ENCODE data around the gene TMEM107.

Gene TMEM107

DNA sequence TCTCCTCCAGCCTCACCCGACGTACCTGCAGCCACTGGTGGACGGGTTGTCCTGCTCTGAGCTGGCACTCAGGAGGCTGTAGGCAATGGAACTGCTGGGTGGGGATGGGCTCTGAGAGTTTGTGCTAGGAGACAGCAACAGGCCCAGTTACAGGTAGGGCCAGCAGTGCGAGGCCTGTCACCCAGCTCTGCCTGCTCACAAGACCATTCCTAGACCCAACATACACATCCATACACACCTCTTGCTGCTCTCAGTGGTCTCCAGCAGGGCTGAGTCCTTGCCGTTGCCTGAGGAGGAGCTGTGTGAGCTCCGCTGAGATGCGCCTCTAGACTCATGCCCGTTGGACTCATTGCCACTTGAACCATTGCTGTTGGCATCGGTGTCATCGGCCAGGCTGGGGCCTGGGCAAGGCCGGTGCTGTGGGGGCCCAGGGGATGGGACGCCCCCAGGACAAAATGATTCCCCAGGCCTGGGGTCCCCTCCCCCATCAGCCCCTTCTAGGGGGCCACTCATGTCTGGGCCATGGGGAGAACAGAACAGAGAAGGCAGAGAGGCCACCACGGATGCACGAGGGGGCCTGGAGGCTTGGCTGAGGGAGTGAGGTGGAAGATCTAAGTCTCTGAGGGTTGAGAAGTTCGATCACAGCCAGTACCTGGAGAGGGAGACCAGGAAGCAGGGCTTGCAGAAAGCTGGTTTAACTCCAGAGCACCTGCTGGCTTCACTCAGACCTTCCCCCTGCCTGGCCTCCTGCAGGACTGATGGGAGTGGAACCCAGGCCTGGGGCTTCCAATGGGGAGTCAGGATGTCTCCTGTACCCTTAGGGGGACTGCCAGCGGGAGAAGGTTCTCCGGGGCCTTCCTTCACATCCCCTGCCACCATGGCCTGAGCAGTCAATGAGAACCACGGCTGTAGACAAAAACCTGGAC lies 25.7 kb downstream of the TMEM107 start:
- DNase-seq (ENCODE audit: low spot score): no peak

DNA sequence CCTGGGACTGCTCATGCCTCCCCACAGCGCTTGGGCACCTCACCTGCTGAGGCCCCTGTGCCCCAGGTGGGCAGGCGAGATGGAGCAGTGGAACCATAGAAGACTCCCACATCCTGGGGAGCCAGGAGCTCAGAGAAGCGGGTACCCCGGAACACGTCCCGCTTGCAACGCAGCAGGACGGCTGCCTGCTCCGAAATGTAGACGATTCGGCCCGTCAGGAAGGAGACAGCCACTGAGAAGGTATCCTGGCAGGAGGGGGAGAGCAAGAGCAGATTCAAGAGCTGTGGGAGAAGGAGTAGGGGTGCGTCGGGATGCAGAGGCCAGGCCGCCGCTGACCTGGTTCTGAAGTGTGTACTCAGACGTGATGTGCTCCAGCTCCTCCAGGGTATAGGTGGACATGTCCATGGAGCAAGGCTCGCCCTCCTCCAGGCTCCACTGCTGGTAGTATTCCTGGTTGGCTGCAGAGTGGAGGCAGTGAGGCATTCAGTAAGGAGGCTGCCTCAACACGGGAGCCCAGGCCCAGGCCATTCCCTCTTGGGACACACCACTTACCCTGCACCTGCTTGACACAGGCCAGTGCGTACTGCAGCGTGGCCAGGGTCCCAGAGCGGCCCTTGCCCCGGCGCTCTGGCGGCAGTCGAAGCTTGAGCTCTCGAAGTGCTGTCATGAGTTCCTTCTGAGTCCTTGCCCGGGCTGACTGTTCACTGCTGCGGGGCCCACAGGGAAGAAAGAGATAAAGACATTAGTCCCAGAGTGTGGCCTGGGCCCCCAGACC lies 26.6 kb downstream of the TMEM107 start:
- no peak for DNase-seq (ENCODE audit: low spot score)

DNA sequence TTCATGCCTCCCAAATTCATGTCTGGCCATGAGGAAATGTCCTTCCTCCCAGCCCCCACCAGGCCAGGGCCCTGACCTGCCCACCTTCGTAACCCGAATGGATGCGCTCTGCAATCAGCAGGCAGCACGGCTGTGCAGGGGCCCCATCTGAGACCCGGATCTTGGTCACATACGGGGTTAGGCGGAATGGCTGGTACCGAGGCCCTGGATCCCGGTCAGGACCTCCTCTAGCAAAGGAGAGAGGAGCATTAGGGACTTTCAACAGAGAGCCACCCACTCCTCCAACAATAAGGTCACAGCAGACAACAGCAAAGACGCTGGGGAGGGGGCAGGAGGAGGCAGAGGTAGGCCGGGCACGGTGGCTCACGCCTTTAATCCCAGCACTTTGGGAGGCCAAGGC lies 27.6 kb downstream of the TMEM107 start:
- DNase-seq (ENCODE audit: low spot score): no peak

DNA sequence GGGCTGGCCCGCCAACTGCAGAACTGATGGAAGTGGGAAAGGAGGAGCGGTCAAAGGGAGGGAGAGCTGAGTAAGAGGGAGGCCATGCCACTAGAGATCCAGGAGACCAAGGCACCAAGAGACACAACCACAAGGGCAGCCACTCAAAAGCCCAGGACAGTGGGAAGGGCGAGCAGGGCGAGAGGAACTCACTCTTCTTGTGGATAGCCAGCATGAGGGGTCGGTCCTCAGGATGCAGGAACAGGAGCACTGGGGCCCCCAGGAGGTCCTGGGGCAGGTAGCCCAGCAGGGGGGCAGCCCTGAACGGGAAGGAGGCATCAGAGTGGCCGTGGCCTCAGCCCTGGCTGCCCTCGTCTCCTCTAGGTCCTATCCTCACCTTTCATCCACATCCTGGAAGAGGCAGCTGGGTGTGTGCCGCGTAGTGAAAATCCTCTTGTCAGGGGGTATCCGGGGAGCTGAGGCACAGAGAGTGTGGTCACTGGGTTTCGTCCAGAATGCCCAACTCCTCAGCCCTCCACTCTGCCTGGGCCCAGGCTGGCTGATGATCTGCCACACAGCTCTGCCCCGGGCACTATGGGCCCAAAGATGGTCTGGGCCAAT lies 28.3 kb downstream of the TMEM107 start:
- no peak for DNase-seq (ENCODE audit: low spot score)

DNA sequence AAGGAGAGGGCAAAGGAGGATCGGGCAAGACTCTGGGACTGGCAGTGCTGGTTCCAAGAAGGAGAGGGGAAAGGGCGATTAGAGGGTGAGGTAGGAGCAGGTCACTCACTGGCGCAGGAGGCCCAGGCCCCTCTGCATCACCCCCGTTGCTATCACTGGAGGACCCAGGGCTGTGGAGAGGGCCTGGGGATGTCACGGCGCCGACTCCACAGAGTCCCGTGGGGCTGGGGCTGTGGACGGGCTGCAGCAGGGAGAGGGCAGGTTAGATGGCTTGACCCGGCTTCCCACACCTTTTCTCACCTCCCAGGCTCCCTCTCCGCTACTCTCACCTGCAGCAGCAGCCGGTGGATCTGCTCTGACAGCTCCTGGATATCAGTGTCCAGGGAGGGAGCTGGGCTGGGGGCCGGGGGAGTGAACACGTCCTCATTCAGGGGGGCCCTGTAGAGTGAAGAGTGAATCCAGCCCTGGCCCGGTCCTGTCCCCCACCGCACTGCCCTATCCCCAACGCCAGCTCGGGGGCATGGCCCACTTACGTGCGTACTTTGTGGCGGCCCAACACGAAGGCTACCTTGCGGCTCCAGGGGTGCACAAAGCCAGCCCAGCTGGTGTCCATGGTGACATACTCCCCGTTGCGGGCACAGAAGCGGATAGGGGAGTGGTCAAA lies 28.9 kb downstream of the TMEM107 start:
- no peak for DNase-seq (ENCODE audit: low spot score)

DNA sequence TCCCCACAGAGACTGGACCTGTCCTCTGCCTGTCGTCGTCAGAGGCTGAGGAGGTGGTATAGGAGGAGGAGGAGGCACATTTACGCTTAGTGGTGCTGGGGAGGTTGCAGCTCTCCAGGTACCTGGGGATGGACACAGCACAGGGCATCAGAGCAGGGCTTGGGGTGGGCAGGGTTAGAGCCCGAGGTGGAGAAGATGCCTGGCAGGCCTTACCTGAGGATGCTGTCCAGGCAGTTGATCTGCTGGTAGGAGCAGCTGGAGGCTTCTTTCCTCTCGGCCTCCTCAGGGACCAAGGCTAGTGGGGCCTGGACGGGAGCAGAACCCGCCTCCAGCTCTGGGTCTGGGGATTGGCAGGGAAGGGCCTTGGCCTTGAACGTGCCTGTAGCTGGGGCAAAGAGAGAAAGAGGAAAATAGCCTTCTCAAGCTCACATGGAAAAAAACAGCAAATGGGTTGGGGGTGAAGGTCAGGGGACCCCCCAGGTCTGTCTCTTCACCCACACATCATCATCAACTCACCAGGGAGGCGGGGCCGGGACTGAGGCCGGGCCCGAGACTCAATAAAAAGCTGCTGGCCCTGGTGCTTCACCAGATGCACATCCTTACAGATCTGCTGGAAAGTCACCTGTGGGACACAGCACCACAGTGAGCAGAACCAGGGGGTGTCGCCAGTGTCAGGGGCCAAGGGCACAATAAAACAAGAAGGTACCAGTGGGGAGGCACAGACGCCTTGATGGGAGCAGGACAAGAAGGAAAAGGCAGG lies 29.6 kb downstream of the TMEM107 start:
- DNase-seq (ENCODE audit: low spot score): no peak

DNA sequence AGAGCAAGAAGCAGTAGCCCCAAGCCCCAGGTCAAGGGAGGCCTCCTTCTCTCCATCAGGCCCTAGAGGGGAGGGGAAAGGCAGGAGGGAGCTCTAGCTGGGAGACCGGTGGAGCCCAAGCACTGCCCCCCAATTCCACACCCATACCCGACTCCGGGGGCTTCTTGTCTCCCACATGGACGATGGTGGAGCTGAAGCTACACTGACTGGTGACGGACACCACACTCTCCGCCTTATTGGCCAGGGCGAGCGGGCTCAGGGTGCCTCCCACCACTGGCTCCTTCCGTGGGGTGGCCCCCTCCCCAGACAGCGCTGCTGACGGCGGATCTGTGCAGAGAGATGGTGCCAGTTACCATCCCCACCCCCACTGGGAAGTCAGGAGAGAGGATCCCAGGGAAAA lies 30.4 kb downstream of the TMEM107 start:
- DNase-seq (ENCODE audit: low spot score): no peak

DNA sequence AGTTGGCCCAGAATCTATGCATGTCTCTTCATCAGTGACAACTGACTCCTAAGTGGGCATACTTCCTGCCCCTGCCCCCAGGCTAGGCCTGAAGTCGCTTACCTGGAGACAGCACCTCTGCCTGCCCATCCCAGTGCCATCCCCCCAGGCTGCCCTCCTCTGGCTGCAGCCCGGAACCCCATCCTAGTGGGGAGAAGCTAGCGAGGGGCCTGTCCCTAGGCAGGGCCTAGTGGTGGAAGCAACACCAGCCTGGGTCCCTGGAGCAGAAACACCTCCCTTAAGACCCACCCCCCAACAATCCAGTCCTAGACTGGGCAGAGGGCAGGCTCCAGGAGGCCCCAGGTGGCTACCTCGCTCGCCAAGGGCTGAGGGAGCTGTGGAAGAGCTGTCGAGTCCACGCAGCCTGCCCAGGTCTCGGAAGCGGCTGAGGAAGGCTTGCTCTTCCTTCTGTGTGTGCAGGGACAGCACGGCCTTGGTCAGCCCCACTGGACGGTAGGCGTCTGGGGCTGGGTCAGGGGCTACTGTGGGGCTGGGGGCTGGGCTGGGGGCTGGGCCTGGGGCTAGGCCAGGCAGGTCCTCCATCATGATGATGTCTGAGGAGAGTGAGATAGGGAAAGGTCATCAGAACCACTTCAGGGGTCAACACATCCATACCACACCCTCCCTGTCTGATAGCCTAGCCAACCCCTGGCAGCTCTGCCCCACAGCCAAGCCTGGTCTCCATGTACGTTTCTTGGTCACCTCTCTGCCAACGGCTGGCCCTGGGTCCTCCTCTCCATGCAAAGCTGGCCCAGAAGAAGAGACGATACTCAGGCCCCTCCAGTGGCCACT lies 31.6 kb downstream of the TMEM107 start:
- DNase-seq (ENCODE audit: low spot score): no peak

DNA sequence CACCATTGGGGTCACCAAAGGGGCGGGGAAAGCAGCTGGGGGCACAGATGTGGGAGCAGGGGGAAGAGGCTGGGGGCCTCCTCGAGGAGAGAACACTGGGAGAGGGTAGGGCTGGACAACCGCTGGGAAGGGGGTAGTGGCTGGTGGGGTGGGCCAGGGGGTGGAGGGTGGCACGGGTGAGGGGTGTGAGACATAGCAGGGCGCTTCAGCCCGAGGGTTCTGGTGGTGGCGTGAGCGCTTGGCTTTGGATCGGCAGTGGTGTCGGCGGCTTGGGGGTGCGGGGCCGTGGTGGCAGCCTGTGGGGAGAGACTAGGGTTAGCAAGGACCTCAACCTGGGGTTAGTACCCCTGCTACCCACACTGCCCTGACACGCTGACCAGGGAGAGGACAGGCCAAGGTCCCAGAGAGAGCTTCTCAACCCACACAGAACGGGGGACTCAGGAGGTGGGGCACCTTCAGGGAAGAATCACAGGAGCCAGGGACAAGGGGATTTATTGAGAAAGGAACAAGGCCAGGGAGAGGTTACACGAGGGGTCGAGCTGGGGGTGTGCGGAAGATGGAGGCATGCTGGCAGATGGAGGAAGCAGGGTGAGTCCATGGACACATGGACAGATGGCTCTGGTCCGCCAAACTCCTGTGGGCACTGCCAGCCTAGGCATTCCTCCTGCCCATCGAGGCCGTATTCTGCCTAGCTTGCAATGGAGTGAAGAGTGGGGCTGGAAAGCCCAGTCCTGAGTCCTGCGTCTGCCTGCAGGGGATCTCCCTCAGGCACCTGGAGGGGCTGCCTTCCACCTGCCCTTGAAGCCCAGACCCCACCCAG lies 32.4 kb downstream of the TMEM107 start:
- no peak for DNase-seq (ENCODE audit: low spot score)

DNA sequence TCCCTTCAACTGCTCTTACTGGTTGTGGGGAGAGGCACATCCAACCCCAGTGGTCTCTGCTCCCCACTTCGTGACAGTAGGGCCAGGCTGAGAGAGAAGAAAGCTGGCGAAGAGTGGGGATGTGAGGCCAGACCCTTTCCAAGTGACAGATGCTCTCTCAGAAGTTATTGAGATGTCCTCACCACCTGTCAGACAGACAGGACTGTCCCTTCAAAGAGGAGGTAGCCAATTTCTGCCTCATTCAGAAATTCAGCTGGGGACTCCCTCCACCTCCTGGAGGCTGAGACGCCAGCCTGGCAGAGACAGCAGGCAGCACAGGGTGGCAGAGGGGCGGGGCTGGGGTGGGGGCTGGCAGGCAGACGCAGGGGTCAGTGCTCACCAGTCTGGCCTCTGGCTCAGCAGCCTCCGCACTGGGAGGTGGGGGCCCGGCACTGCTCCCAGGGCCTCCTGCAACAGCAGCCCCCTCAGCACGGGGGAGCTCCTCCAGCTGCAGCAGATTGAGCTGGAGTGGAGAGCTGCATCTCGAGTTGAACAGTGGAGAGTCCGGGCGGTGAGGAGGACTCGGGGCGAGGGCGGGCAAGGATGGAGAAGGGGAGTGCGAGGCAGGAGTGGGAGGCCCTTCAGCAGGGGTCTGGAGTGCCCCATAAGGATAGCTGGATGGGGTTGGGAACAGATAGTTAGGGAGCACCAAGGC lies 33.1 kb downstream of the TMEM107 start:
- no peak for DNase-seq (ENCODE audit: low spot score)

DNA sequence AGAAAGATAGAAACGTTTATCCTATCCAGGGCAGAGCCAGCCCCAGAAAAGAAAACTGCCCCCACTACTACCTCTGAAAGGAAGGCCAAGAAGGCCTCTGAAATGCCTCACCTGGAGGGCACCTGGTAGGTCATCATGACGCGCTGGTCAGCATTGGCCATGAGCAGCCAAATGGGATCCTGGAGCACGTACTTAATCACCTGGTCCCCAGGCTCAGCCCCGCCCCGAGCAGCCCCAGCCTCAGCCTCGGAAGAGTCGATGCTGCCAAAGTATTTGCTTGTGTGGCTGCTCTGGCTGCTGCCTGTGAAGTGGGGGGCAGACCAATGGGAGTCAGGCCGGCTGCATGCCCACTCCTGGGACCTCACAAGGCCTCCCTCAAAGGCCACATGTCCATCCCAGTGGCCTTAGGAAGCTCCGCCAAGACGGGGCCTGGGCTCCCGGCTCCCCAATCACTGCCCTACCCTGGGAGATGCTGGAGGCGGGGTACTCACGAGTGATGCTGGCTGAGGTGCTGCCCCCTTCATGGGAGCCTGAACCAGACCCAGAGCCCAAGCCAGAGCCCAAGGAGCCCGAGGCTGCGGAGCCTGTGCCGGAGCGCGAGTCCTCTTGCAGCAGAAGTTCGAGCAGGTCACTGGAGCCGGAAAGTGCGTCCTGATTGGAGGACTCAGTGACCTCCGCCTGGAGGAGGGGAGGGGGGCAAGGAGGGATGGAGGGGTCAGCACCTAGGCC lies 33.9 kb downstream of the TMEM107 start:
- no peak for DNase-seq (ENCODE audit: low spot score)

DNA sequence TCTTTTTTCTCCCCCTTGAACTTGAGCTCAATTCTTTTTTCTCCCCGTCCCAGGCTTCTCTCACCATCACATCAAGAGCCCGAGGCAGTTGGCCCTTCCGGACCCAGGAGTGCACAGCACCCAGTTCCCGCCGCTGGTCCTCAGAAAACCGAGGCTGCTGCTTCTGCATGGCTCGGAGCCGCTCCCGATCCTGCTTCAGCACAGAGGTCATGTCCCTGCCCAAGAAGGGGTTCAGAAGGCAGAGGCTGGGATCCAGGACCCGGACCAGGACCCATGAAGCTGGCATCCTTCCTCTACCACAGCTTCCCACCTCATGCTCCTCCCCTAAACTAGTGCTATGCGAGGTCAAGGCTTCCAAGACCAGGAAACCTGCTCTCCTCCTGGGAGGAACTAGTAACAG lies 34.4 kb downstream of the TMEM107 start:
- DNase-seq (ENCODE audit: low spot score): no peak

DNA sequence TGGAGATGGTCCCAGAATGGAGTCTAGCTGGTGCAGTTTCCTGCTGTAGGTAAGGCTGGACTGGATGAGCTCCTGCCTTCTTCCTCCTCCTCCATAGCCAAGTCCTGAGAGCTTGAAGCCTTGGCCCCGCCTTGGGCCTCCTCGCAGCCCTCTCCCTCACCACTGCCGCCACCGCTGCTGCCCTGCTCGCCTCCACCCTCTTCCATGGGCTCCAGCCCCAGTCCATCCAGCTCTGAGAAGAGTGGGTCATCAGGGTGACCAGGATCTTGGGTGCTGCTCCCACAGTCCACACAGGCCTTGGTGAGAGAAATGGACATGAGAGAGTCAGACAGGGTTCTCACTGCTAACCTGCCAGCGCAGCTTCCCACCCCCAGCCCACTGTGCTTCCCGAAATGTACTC lies 35.1 kb downstream of the TMEM107 start:
- DNase-seq (ENCODE audit: low spot score): no peak

DNA sequence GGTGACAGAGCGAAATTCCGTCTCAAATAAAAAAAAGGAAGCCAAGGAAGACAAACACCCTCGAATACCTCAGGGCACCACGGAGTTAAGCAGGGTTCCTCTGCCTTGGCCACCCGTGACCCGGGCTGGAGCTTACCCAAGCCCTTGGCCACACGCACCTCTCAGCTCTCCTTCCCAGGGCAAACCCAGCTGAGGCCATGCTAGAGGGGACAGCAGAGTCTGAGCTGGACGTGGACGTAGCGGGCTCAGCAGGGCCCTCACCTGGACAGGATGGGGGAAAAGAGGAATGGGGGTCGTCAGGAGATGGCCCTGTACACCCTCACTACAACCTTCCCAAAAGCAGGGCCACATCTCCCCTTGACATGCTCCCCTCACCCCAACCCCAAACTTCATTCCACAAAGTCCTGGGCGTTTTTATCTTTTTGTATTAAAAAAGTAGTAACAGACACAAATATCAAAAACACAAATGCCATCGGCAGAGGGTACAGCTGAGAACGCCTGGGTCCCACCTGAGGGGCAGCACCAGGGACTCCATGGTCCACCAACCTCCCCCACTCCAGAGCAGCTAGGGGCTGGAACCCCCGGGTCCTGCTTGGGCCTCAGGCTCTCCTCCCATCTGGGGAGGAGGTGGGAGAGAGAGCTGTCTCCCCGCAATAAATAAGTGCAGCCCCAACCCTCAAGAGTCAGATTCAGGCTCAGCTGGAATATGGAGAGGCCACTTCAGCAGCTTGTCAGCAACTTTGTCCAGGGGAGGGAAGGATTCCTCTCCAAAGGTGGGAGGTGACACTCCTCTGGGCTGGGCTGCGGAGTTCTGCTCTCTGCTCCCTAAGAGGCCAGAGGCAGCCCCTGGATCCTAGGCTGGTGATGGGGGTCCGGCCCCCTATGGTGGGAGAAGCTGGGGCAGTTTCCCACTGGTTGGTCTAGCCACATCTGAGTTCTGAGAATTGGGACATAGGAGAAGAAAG lies 35.8 kb downstream of the TMEM107 start:
- no peak for DNase-seq (ENCODE audit: low spot score)

DNA sequence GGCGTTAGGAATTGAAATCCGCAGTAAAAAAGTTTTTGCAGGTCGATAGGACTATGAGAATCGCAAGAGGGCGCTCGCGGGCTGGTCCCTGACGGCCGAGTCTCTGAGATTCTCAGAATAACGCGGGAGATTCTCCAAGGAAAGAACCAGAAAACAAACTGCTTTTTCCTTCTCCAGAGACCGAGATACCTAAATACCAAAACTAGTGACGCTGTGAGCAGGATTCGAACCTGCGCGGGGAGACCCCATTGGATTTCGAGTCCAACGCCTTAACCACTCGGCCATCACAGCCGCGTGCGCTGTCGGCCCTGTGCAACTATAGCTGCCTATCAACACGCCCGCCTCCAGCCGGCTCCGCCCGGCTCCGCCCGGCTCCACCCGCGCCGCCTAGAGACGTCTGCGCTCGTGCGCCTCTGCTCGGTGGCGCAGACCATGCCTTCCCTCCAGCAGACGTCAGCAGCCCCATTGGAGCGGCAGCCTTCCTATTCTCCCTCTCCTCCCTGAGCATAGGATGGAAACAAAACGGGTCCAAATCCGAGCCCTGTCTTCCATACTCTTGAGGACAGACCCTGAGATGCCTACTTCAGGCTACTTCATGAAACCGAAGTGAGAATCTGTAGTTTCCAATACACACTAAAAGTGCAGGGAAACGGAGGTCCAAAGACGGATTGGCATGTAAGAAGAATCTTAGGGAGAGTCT lies 37.4 kb downstream of the TMEM107 start:
- DNase-seq (ENCODE audit: low spot score): peak; percentile 98

DNA sequence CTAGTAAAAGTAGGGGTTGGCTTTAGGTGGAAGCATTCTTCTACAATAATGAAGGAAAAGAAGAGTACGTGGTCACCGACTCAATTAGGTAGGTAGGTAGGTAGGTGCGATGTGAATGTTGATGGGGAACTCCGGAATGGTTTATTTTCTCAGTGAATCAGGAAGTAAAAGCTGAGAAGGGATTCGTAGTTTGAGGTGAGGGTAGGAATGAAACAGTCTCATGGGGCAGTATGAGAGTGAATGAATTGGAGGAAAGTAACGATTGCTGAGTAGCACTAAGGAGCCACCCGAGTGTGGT lies 37.9 kb downstream of the TMEM107 start:
- no peak for DNase-seq (ENCODE audit: low spot score)

All from kidney tubule cell (primary cell).